Gastroesophageal sphincter (tissue), 4 donors: ENCODE data around the gene DMTF1. TPM values are rescaled to one million over a fixed set of nuclear protein-coding genes. Genes with fewer than 3 reads are reported as not detected.
A peak's percentile ranks its signal among the peaks of the same experiment; 100 is the strongest.

Source experiments
- ATAC-seq: fragments of 150-250 bp; one replicate; pipeline ENCODE4 v1.9.1; 2016; ENCODE audit warnings: mild to moderate bottlenecking, moderate library complexity
- H3K27ac ChIP-seq, 4 donors: fragments of 200-600 bp; sonication (generic) in 3 of 4; 1 replicate in 3 of 4; 2 replicates in 1 of 4; pipeline ENCODE4 v1.5.1; 2016 to 2019
- H3K27me3 ChIP-seq: fragments of 200-600 bp; sonication (generic); one replicate; pipeline ENCODE4 v1.5.1; 2019
- H3K36me3 ChIP-seq, 2 donors: fragments of 200-600 bp; sonication (generic); one replicate each; pipeline ENCODE4 v1.5.1; 2019; ENCODE audit warnings: control low read depth in 1 of 2
- H3K4me1 ChIP-seq, 3 donors: fragments of 200-600 bp; sonication (generic); 1 replicate in 2 of 3; 2 replicates in 1 of 3; pipeline ENCODE4 v1.5.1; 2016 to 2019; ENCODE audit warnings: control low read depth in 2 of 3
- H3K4me3 ChIP-seq, 2 donors: fragments of 200-600 bp; sonication (generic); one replicate each; pipeline ENCODE4 v1.5.1; 2019; ENCODE audit warnings: mild to moderate bottlenecking in 1 of 2, moderate library complexity in 1 of 2
- H3K9me3 ChIP-seq, 3 donors: fragments of 200-600 bp; sonication (generic); one replicate each; pipeline ENCODE4 v1.5.1; 2017 to 2019; ENCODE audit warnings: control low read depth in 2 of 3
- EP300 ChIP-seq: sonication (generic); formaldehyde crosslinking; IDR thresholded peaks from one replicate; pipeline ENCODE4 v1.6.1; 2017; ENCODE audit warnings: antibody characterized with exemption, mild to moderate bottlenecking
- POLR2A ChIP-seq, 2 donors: fragments of 450-650 bp; IDR thresholded peaks; one replicate each; pipeline ENCODE4 v1.6.1; 2017; ENCODE audit warnings: antibody characterized with exemption in 2 of 2, mild to moderate bottlenecking in 2 of 2, moderate library complexity in 1 of 2
- POLR2AphosphoS5 ChIP-seq: sonication (generic); formaldehyde crosslinking; IDR thresholded peaks from one replicate; pipeline ENCODE4 v1.6.1; 2017; ENCODE audit warnings: antibody characterized with exemption
- WGBS, 2 donors: methylation state at CpG; one replicate each; pipeline ENCODE4 v1.1.5; 2018; ENCODE audit warnings: low coverage in 1 of 2; 5-methylcytosine and 5-hydroxymethylcytosine counted together
- total RNA-seq, 4 donors: library from RNA; depleted of rRNA; stranded (reverse); fragments of >200 nt; gene quantifications; one replicate each; pipeline ENCODE4 v1.1.0, GENCODE V29; 2016
- TF ChIP-seq, protein P1 (sequence below), 4 experiments: fragments of 200-600 bp in 2 of 4; fragments of 450-650 bp in 2 of 4; sonication (generic) in 1 of 4; IDR thresholded peaks; one replicate each; pipeline ENCODE4 v1.5.1; 2017 to 2019; ENCODE audit warnings: antibody characterized with exemption in 4 of 4, mild to moderate bottlenecking in 2 of 4, moderate library complexity in 2 of 4

Gene DMTF1
- total RNA-seq, 4 donors from 2014 or later = 27.0 to 142 (median 53.2) TPM

DNA sequence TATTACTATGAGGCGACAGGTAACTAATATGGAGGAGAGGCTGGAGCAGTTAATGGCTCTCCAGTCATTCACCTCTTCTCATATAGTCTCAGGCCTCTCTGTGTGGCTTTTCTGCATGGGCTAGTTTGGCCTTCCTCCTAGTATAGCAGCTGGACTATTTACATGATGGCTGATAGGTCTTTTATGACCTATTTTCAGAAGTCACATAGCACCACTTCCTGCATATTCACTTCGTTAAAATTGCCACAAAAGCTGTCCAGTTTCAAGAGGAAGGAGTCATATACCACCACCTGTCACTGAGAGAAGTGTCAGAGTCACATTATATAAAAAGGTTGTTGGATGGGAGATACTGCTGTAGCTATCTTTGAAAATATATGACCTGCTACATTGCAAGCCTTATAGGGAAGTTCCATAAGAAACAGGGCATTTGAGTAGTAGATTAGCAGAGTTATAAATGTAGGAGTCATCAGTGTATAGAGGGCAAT is 8.0 kb upstream of the DMTF1 start:
- H3K36me3 ChIP-seq = no peaks in the 10 kb centered on the region
- no peak overlapping the region for H3K4me3 ChIP-seq
- TF ChIP-seq, protein P1, sequence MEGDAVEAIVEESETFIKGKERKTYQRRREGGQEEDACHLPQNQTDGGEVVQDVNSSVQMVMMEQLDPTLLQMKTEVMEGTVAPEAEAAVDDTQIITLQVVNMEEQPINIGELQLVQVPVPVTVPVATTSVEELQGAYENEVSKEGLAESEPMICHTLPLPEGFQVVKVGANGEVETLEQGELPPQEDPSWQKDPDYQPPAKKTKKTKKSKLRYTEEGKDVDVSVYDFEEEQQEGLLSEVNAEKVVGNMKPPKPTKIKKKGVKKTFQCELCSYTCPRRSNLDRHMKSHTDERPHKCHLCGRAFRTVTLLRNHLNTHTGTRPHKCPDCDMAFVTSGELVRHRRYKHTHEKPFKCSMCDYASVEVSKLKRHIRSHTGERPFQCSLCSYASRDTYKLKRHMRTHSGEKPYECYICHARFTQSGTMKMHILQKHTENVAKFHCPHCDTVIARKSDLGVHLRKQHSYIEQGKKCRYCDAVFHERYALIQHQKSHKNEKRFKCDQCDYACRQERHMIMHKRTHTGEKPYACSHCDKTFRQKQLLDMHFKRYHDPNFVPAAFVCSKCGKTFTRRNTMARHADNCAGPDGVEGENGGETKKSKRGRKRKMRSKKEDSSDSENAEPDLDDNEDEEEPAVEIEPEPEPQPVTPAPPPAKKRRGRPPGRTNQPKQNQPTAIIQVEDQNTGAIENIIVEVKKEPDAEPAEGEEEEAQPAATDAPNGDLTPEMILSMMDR (IDR thresholded peaks at IDR 0.05) = no peak
- TF ChIP-seq POLR2AphosphoS5 = no peak
- TF ChIP-seq EP300 = no peak
- no peak for TF ChIP-seq POLR2A (IDR thresholded peaks at IDR 0.05)
- no peaks in the 10 kb centered on the region for H3K27me3 ChIP-seq
- H3K27ac ChIP-seq = no peak overlapping the region
- peaks cover 0 to 17% (median 0%) of the 10 kb centered on the region in 3 donors for H3K4me1 ChIP-seq
- no peaks in the 10 kb centered on the region for H3K9me3 ChIP-seq
- no peak for ATAC-seq
- 64 to 70% methylated on average over 2 of the region's 2 CpGs for WGBS, 2 donors

DNA sequence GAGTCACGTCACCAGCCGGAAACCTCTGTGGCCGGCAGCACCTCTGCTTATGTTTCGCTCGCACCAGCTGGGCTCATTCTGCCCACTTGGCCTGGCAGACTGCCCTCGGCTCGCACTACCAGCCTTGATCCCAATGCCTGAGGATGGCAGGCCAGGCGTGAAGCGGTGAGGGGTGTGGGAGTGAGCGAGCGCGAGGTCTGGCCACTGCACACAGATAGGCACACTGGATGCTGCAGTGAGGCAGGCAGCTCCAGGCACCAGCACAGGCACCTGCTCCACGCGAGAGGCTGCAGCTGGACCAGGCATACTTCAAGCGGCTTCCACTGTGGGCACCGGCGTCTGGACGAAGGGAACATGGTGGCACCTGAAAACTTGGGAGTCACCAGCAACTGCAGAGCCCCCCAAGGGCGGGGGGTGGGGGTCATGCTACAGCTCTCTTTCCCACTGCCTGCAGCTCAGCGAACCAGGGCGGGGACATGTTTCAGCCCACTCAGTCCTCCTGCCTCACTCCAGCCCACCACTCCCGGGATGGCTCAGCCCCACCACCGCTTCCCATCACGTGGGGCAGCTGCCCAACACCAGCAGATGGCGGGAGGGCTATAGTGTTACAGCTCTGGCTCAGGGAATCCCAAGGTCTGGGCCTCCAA is 5.4 kb upstream of the DMTF1 start:
- Histone ChIP-seq H3K4me3 (no peak overlapping the region), H3K9me3 (no peaks in the 10 kb centered on the region), H3K27me3 (no peaks in the 10 kb centered on the region), H3K27ac (no peak overlapping the region), H3K4me1 (peaks cover 0 to 26% (median 6%) of the 10 kb centered on the region in 3 donors), H3K36me3 (no peaks in the 10 kb centered on the region)
- no peak for ATAC-seq
- WGBS, 2 donors = 71 to 80% methylated on average over 1 to 10 of the region's 25 CpGs
- no peak for TF ChIP-seq EP300
- TF ChIP-seq, protein P1 (IDR thresholded peaks at IDR 0.05) = no peak
- no peak for TF ChIP-seq POLR2AphosphoS5
- no peak for TF ChIP-seq POLR2A (IDR thresholded peaks at IDR 0.05)

DNA sequence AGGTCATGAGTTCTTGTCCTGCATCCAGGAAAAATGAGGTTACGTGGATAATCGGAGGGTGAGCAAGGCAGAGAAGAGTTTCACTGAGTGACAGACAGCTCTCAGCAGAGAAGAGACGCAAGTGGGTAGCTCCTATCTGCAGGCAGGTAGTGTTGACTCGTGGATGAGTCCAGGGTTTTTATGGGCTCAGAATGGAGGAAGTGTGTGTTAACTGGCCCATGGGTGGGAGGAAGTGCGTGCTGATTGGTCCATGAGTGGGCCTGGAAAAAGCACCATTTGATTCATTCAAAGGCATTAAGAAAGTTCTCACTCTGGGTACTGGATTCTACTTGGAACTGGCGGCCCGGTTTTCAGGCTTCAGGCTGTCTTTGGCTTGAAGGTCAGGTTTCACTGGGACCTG is 4.8 kb upstream of the DMTF1 start:
- Histone ChIP-seq H3K4me3 (no peak overlapping the region), H3K9me3 (no peaks in the 10 kb centered on the region), H3K27ac (no peak overlapping the region), H3K4me1 (peaks cover 0 to 26% (median 6%) of the 10 kb centered on the region in 3 donors), H3K36me3 (no peaks in the 10 kb centered on the region), H3K27me3 (no peaks in the 10 kb centered on the region)
- 94 to 95% methylated on average over 2 to 4 of the region's 7 CpGs for WGBS, 2 donors
- TF ChIP-seq POLR2A (IDR thresholded peaks at IDR 0.05) (no peak), POLR2AphosphoS5 (no peak), EP300 (no peak)
- TF ChIP-seq, protein P1 (IDR thresholded peaks at IDR 0.05) = no peak
- ATAC-seq = no peak

DNA sequence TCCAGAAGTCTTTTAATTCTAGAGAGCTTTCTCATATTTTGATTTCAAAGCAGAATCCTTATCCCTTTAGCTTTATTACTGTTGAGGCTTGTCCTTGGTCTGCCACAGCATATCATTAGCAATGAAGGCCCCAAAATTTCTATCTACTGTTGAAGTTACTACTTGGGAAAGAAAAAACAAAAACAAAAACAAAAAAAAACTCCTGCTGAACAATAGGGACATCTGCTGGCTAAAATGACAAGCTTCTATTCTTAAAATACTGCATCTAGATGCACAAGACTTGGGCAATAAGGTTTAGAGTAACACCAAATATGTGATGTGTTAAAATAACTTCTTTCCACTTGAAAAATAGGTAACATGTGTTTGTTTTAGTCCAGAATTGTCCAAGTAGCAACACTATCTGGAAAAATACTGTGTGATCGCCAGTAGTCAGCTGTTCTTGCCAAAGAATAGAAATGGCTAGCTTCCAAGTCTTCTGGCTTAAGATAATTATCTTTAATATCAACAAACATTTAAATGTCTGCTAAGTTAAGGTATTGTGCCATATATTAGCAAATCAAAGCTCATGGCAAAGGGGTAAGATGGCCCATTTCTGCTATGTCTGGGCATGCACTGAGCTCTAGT is 3.8 kb upstream of the DMTF1 start:
- WGBS, 2 donors = 27 to 33% methylated on average over 1 of the region's 1 CpG
- Histone ChIP-seq H3K27ac (no peak overlapping the region), H3K36me3 (no peaks in the 10 kb centered on the region), H3K27me3 (no peaks in the 10 kb centered on the region), H3K4me1 (peaks cover 0 to 26% (median 6%) of the 10 kb centered on the region in 3 donors), H3K9me3 (no peaks in the 10 kb centered on the region), H3K4me3 (no peak overlapping the region)
- TF ChIP-seq, protein P1 (IDR thresholded peaks at IDR 0.05) = peak in 2 of 4 experiments; percentile 28 to 60
- TF ChIP-seq EP300 (no peak), POLR2AphosphoS5 (no peak), POLR2A (IDR thresholded peaks at IDR 0.05) (no peak)
- no peak for ATAC-seq
